ENCODE data around the gene MIPOL1. TPM values are rescaled to one million over a fixed set of nuclear protein-coding genes. Genes with fewer than 3 reads are reported as not detected.

Gene MIPOL1
- total RNA-seq, 2 experiments from 2014 or later, result not detected

GRCh38 chr14:37493606-37494005, 295.9 kb downstream of the MIPOL1 start:
- Histone ChIP-seq H3K9me3 (ENCODE audit: low read length) (no peaks in the 10 kb centered on the region), H3K36me3 (ENCODE audit: insufficient read depth, low read length) (no peaks in the 10 kb centered on the region), H3K9me2 (ENCODE audit: insufficient read depth, low read length) (no peaks in the 10 kb centered on the region), H2AFZ (ENCODE audit: low read length) (no peak overlapping the region), H3K27ac (ENCODE audit: low read depth, low read length, poor library complexity, severe bottlenecking) (no peak overlapping the region), H3K4me3 (ENCODE audit: low read depth, low read length, poor library complexity, severe bottlenecking) (no peak overlapping the region), H3K79me2 (ENCODE audit: insufficient read depth, low read depth, low read length) (no peaks in the 10 kb centered on the region), H3K4me1 (ENCODE audit: insufficient read depth, low read length, poor library complexity, severe bottlenecking) (no peaks in the 10 kb centered on the region), H4K20me1 (ENCODE audit: insufficient read depth, low read length) (no peaks in the 10 kb centered on the region), H3K4me2 (ENCODE audit: low read length) (no peak overlapping the region)
- no TSS peak for BruUV-seq (replicated peaks)
- POLR2A ChIA-PET, result no interaction called here
- no peak for DNase-seq (ENCODE audit: low spot score)
- intact Hi-C loops (cut with micrococcal nuclease; ENCODE audit: unreplicated experiment), result no loop called here
- TF ChIP-seq CTCF (conservative IDR thresholded peaks at IDR 0.05; ENCODE audit: low read length) (no peak), EZH2phosphoT487 (IDR thresholded peaks at IDR 0.05; ENCODE audit: borderline replicate concordance, low read depth, low read length) (no peak)
- CTCF ChIA-PET (ENCODE audit: unreplicated experiment), result no interaction called here

- POLR2A ChIA-PET, result interaction anchor here (0.7 kb wide), 1 partner anchor 33 kb away, joined by 3 read pairs; no protein-coding TSS in a partner anchor
- Histone ChIP-seq H3K9me3 (ENCODE audit: low read length) (no peaks in the 10 kb centered on the region), H3K4me3 (ENCODE audit: low read depth, low read length, poor library complexity, severe bottlenecking) (no peak overlapping the region), H2AFZ (ENCODE audit: low read length) (no peak overlapping the region), H3K79me2 (ENCODE audit: insufficient read depth, low read depth, low read length) (no peaks in the 10 kb centered on the region), H3K36me3 (ENCODE audit: insufficient read depth, low read length) (no peaks in the 10 kb centered on the region), H3K4me2 (ENCODE audit: low read length) (no peak overlapping the region), H3K27ac (ENCODE audit: low read depth, low read length, poor library complexity, severe bottlenecking) (no peak overlapping the region), H4K20me1 (ENCODE audit: insufficient read depth, low read length) (no peaks in the 10 kb centered on the region), H3K9me2 (ENCODE audit: insufficient read depth, low read length) (no peaks in the 10 kb centered on the region), H3K4me1 (ENCODE audit: insufficient read depth, low read length, poor library complexity, severe bottlenecking) (no peaks in the 10 kb centered on the region)
- intact Hi-C loops (cut with micrococcal nuclease; ENCODE audit: unreplicated experiment), result no loop called here
- CTCF ChIA-PET (ENCODE audit: unreplicated experiment), result no interaction called here
- no peak for TF ChIP-seq CTCF (conservative IDR thresholded peaks at IDR 0.05; ENCODE audit: low read length)
- TF ChIP-seq EZH2phosphoT487 (IDR thresholded peaks at IDR 0.05; ENCODE audit: borderline replicate concordance, low read depth, low read length), result no peak
- no peak for DNase-seq (ENCODE audit: low spot score)
- BruUV-seq (replicated peaks), result no TSS peak
These were observed 299.7 kb downstream of the MIPOL1 start for GRCh38 chr14:37497422-37497821.

- no peaks in the 10 kb centered on the region for H3K9me2 ChIP-seq (ENCODE audit: insufficient read depth, low read length)
- DNase-seq (ENCODE audit: low spot score), result no peak
- H4K20me1 ChIP-seq (ENCODE audit: insufficient read depth, low read length), result no peaks in the 10 kb centered on the region
- H3K9me3 ChIP-seq (ENCODE audit: low read length), result no peaks in the 10 kb centered on the region
- H3K4me3 ChIP-seq (ENCODE audit: low read depth, low read length, poor library complexity, severe bottlenecking), result no peak overlapping the region
- BruUV-seq (replicated peaks), result no TSS peak
- ChIA-PET POLR2A (no interaction called here), CTCF (ENCODE audit: unreplicated experiment) (no interaction called here)
- H3K4me2 ChIP-seq (ENCODE audit: low read length), result no peak overlapping the region
- no peaks in the 10 kb centered on the region for H3K4me1 ChIP-seq (ENCODE audit: insufficient read depth, low read length, poor library complexity, severe bottlenecking)
- intact Hi-C loops (cut with micrococcal nuclease; ENCODE audit: unreplicated experiment), result no loop called here
- H3K27ac ChIP-seq (ENCODE audit: low read depth, low read length, poor library complexity, severe bottlenecking), result no peak overlapping the region
- H3K79me2 ChIP-seq (ENCODE audit: insufficient read depth, low read depth, low read length), result no peaks in the 10 kb centered on the region
- TF ChIP-seq CTCF (conservative IDR thresholded peaks at IDR 0.05; ENCODE audit: low read length) (no peak), EZH2phosphoT487 (IDR thresholded peaks at IDR 0.05; ENCODE audit: borderline replicate concordance, low read depth, low read length) (no peak)
- no peaks in the 10 kb centered on the region for H3K36me3 ChIP-seq (ENCODE audit: insufficient read depth, low read length)
- H2AFZ ChIP-seq (ENCODE audit: low read length), result no peak overlapping the region
These were observed 304.1 kb downstream of the MIPOL1 start for GRCh38 chr14:37501877-37502276.
